SK-N-SH (cell line): Measurements from ENCODE around the gene ITGB3BP.

Source experiments
- EP300 ChIP-seq, 2 experiments: IDR thresholded peaks; 2 replicates each; pipeline versions ENCODE4 v1.4.0 to v1.6.1; 2012; ENCODE audit warnings: borderline replicate concordance in 1 of 2, low read depth in 1 of 2, low read length in 1 of 2
- EZH2phosphoT487 ChIP-seq: fragments of 200-600 bp; sonication (generic); IDR thresholded peaks from 2 replicates; pipeline ENCODE4 v1.6.1; 2017; ENCODE audit warnings: low read depth, mixed run types, mild to moderate bottlenecking, antibody characterized with exemption, moderate library complexity, borderline replicate concordance
- FOSL2 ChIP-seq: IDR thresholded peaks from 2 replicates; pipeline ENCODE4 v1.4.0; 2012; ENCODE audit warnings: low read depth, mild to moderate bottlenecking, moderate library complexity, borderline replicate concordance
- MAX ChIP-seq: IDR thresholded peaks from 2 replicates; pipeline ENCODE4 v1.4.0; 2012; ENCODE audit warnings: low read depth
- ZBTB33 ChIP-seq: IDR thresholded peaks from 2 replicates; pipeline ENCODE4 v1.4.0; 2012; ENCODE audit warnings: low read depth, borderline replicate concordance
- TF ChIP-seq, protein P1 (sequence below): fragments of 200-600 bp; sonication (generic); IDR thresholded peaks from 2 replicates; pipeline ENCODE4 v1.6.1; 2017; ENCODE audit warnings: antibody characterized with exemption, mild to moderate bottlenecking, moderate library complexity
- TF ChIP-seq, protein P2 (sequence below): IDR thresholded peaks from 2 replicates; pipeline ENCODE4 v1.6.1; 2012; ENCODE audit warnings: mild to moderate bottlenecking, low read depth, low read length, moderate library complexity

- TF ChIP-seq, protein P1, sequence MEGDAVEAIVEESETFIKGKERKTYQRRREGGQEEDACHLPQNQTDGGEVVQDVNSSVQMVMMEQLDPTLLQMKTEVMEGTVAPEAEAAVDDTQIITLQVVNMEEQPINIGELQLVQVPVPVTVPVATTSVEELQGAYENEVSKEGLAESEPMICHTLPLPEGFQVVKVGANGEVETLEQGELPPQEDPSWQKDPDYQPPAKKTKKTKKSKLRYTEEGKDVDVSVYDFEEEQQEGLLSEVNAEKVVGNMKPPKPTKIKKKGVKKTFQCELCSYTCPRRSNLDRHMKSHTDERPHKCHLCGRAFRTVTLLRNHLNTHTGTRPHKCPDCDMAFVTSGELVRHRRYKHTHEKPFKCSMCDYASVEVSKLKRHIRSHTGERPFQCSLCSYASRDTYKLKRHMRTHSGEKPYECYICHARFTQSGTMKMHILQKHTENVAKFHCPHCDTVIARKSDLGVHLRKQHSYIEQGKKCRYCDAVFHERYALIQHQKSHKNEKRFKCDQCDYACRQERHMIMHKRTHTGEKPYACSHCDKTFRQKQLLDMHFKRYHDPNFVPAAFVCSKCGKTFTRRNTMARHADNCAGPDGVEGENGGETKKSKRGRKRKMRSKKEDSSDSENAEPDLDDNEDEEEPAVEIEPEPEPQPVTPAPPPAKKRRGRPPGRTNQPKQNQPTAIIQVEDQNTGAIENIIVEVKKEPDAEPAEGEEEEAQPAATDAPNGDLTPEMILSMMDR, result no peak
- no peak for TF ChIP-seq EZH2phosphoT487
- TF ChIP-seq, protein P2, sequence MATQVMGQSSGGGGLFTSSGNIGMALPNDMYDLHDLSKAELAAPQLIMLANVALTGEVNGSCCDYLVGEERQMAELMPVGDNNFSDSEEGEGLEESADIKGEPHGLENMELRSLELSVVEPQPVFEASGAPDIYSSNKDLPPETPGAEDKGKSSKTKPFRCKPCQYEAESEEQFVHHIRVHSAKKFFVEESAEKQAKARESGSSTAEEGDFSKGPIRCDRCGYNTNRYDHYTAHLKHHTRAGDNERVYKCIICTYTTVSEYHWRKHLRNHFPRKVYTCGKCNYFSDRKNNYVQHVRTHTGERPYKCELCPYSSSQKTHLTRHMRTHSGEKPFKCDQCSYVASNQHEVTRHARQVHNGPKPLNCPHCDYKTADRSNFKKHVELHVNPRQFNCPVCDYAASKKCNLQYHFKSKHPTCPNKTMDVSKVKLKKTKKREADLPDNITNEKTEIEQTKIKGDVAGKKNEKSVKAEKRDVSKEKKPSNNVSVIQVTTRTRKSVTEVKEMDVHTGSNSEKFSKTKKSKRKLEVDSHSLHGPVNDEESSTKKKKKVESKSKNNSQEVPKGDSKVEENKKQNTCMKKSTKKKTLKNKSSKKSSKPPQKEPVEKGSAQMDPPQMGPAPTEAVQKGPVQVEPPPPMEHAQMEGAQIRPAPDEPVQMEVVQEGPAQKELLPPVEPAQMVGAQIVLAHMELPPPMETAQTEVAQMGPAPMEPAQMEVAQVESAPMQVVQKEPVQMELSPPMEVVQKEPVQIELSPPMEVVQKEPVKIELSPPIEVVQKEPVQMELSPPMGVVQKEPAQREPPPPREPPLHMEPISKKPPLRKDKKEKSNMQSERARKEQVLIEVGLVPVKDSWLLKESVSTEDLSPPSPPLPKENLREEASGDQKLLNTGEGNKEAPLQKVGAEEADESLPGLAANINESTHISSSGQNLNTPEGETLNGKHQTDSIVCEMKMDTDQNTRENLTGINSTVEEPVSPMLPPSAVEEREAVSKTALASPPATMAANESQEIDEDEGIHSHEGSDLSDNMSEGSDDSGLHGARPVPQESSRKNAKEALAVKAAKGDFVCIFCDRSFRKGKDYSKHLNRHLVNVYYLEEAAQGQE, result no peak
- TF ChIP-seq MAX, result no peak
- no peak for TF ChIP-seq EP300 (IDR thresholded peaks at IDR 0.05; ENCODE audit: borderline replicate concordance in 1 of 2, low read depth in 1 of 2, low read length in 1 of 2)
- TF ChIP-seq FOSL2, result no peak
- TF ChIP-seq ZBTB33, result no peak
Observed at GRCh38 chr1:63534406-63534805, 11.4 kb upstream of the ITGB3BP start.
